Fibroblast of lung (primary cell): ENCODE results near the gene MPZL2.

Experiments
- EZH2 ChIP-seq: IDR thresholded peaks from 2 replicates; pipeline ENCODE4 v1.5.1; 2012; ENCODE audit warnings: low read length, control low read depth, mild to moderate bottlenecking; ENCODE audit errors: missing control alignments
- TF ChIP-seq, protein P1 (sequence below), 2 donors: IDR thresholded peaks in 1 of 2; conservative IDR thresholded peaks in 1 of 2; 1 replicate in 1 of 2; 2 replicates in 1 of 2; pipeline ENCODE4 v1.5.1; 2011 to 2012; ENCODE audit warnings: low read length in 2 of 2, control low read depth in 1 of 2, inconsistent platforms in 1 of 2, low read depth in 1 of 2, mild to moderate bottlenecking in 1 of 2

DNA sequence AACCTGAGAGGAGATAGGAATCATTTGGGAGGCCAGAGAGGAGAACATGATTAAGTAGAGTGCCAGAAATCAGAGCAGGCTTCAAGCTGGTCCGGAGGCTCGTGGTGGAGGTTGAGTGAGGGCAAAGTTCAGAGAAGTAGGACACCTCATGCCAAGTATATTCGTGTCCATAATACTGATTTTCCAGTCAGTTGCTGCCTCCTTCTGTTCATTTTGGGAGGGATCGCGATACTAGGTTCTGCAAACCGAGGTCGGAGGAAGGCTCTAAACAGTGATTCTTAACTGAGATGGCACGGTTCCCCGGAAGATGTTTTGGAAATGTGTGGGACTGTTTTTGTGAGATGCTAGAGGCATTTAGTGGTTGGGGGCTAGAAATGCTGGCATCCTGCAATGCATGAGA is 26.8 kb upstream of the MPZL2 start:
- TF ChIP-seq EZH2, result no peak
- TF ChIP-seq, protein P1, sequence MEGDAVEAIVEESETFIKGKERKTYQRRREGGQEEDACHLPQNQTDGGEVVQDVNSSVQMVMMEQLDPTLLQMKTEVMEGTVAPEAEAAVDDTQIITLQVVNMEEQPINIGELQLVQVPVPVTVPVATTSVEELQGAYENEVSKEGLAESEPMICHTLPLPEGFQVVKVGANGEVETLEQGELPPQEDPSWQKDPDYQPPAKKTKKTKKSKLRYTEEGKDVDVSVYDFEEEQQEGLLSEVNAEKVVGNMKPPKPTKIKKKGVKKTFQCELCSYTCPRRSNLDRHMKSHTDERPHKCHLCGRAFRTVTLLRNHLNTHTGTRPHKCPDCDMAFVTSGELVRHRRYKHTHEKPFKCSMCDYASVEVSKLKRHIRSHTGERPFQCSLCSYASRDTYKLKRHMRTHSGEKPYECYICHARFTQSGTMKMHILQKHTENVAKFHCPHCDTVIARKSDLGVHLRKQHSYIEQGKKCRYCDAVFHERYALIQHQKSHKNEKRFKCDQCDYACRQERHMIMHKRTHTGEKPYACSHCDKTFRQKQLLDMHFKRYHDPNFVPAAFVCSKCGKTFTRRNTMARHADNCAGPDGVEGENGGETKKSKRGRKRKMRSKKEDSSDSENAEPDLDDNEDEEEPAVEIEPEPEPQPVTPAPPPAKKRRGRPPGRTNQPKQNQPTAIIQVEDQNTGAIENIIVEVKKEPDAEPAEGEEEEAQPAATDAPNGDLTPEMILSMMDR (conservative IDR thresholded peaks at IDR 0.05 in 1 of 2, IDR thresholded peaks at IDR 0.05 in 1 of 2; ENCODE audit: low read depth in 1 of 2, low read length in 2 of 2), result no peak
